IMR-90 (cell line): Measurements from ENCODE around the gene NPHP4. TPM values are rescaled to one million over a fixed set of nuclear protein-coding genes. Genes with fewer than 3 reads are reported as not detected.

ENCODE experiments used
- ATAC-seq: fragments of 200-7000 bp; cut with Tn5 transposase; 2 replicates; pipeline ENCODE4 v1.9.1; 2020; ENCODE audit warnings: low read depth, mild to moderate bottlenecking, moderate library complexity
- BruUV-seq: library from RNA; stranded (reverse); fragments of 400-500 nt; replicated peaks from 2 replicates; lab custom pipeline; 2021; lab: Mats Ljungman, UMichigan
- CTCF ChIA-PET: fragments of 300-600 bp; formaldehyde crosslinking; extraction: SDS; loops from one replicate; lab custom pipeline; 2021; ENCODE audit warnings: antibody characterized with exemption; lab: Yijun Ruan, JAX
- POLR2A ChIA-PET: fragments of 300-600 bp; sonication (Branson Sonifier 250); formaldehyde crosslinking; loops from one replicate; lab custom pipeline; 2022; ENCODE audit warnings: antibody characterized with exemption; ENCODE audit not compliant: unreplicated experiment; lab: Charles Lee
- DNase-seq: peaks from one replicate; pipeline ENCODE4 v3.0.0; 2013
- H2AFZ ChIP-seq: replicated peaks from 2 replicates; pipeline ENCODE3; 2013; ENCODE audit warnings: low read length, mild to moderate bottlenecking; ENCODE audit not compliant: poor library complexity
- H2AK5ac ChIP-seq: 2 replicates; pipeline ENCODE4 v1.6.1; 2013; ENCODE audit warnings: low read depth, low read length, inconsistent platforms
- H2AK9ac ChIP-seq: replicated peaks from 2 replicates; pipeline ENCODE3; 2013; ENCODE audit warnings: mild to moderate bottlenecking, low read depth, low read length, moderate library complexity; ENCODE audit not compliant: poor library complexity
- H2BK120ac ChIP-seq: 2 replicates; pipeline ENCODE4 v1.6.1; 2013; ENCODE audit warnings: low read depth, low read length, inconsistent platforms
- H2BK15ac ChIP-seq: 3 replicates; pipeline ENCODE4 v1.6.1; 2013; ENCODE audit warnings: low read depth, low read length, inconsistent platforms
- H2BK20ac ChIP-seq: 2 replicates; pipeline ENCODE4 v1.6.1; 2013; ENCODE audit warnings: low read depth, mild to moderate bottlenecking, inconsistent platforms, low read length, moderate library complexity
- H2BK5ac ChIP-seq: 2 replicates; pipeline ENCODE4 v1.6.1; 2013; ENCODE audit warnings: mild to moderate bottlenecking, low read depth, low read length, inconsistent platforms; ENCODE audit not compliant: poor library complexity, severe bottlenecking
- H3K14ac ChIP-seq: replicated peaks from 2 replicates; pipeline ENCODE4 v1.6.1; 2013; ENCODE audit warnings: low read depth, low read length, inconsistent platforms
- H3K18ac ChIP-seq: 2 replicates; pipeline ENCODE4 v1.6.1; 2013; ENCODE audit warnings: low read depth, low read length, control low read depth
- H3K23ac ChIP-seq: 2 replicates; pipeline ENCODE4 v1.6.1; 2013; ENCODE audit warnings: low read depth, low read length, inconsistent platforms
- H3K27ac ChIP-seq: 2 replicates; pipeline ENCODE4 v1.5.1; 2013; ENCODE audit warnings: mild to moderate bottlenecking, control low read depth, low read length; ENCODE audit not compliant: insufficient read depth
- H3K27me3 ChIP-seq: 2 replicates; pipeline ENCODE4 v1.6.1; 2013; ENCODE audit warnings: low read length; ENCODE audit not compliant: control insufficient read depth, insufficient read depth
- H3K36me3 ChIP-seq: 2 replicates; pipeline ENCODE4 v1.6.1; 2013; ENCODE audit warnings: low read length, mixed read lengths; ENCODE audit not compliant: control insufficient read depth, insufficient read depth
- H3K4ac ChIP-seq: 2 replicates; pipeline ENCODE4 v1.6.1; 2013; ENCODE audit warnings: low read depth, low read length, inconsistent platforms
- H3K4me1 ChIP-seq: 2 replicates; pipeline ENCODE4 v1.6.1; 2013; ENCODE audit warnings: low read length, mixed read lengths; ENCODE audit not compliant: control insufficient read depth, insufficient read depth
- H3K4me2 ChIP-seq: 2 replicates; pipeline ENCODE4 v1.6.1; 2013; ENCODE audit warnings: low read depth, mild to moderate bottlenecking, control low read depth, low read length, moderate library complexity
- H3K4me3 ChIP-seq: 2 replicates; pipeline ENCODE4 v1.5.1; 2013; ENCODE audit warnings: low read depth, mild to moderate bottlenecking, control low read depth, low read length, moderate library complexity; ENCODE audit not compliant: insufficient read depth
- H3K56ac ChIP-seq: 2 replicates; pipeline ENCODE4 v1.6.1; 2013; ENCODE audit warnings: low read length, inconsistent platforms; ENCODE audit not compliant: insufficient read depth; ENCODE audit errors: extremely low read depth
- H3K79me1 ChIP-seq, 2 experiments: 2 replicates each; pipeline ENCODE4 v1.6.1; 2013; ENCODE audit warnings: low read length in 2 of 2, inconsistent platforms in 1 of 2, low read depth in 1 of 2
- H3K9ac ChIP-seq: 2 replicates; pipeline ENCODE4 v1.6.1; 2013; ENCODE audit warnings: low read depth, low read length, control low read depth
- H3K9me1 ChIP-seq: 2 replicates; pipeline ENCODE4 v1.6.1; 2013; ENCODE audit warnings: low read length, inconsistent platforms; ENCODE audit not compliant: insufficient read depth
- H3K9me3 ChIP-seq: 2 replicates; pipeline ENCODE4 v1.6.1; 2013; ENCODE audit warnings: low read length; ENCODE audit not compliant: control insufficient read depth, insufficient read depth
- H4K20me1 ChIP-seq: 2 replicates; pipeline ENCODE4 v1.6.1; 2013; ENCODE audit warnings: low read length, inconsistent platforms; ENCODE audit not compliant: insufficient read depth
- H4K5ac ChIP-seq: 2 replicates; pipeline ENCODE4 v1.6.1; 2013; ENCODE audit warnings: mild to moderate bottlenecking, low read depth, low read length, control low read depth
- H4K8ac ChIP-seq, 2 experiments: 2 replicates each; pipeline ENCODE4 v1.6.1; 2013; ENCODE audit warnings: low read depth in 2 of 2, low read length in 2 of 2, control low read depth in 1 of 2, inconsistent platforms in 1 of 2
- H4K91ac ChIP-seq: 2 replicates; pipeline ENCODE4 v1.6.1; 2013; ENCODE audit warnings: low read depth, low read length, inconsistent platforms; ENCODE audit not compliant: insufficient read depth
- CEBPB ChIP-seq: IDR thresholded peaks from 2 replicates; pipeline ENCODE4 v1.6.1; 2012; ENCODE audit warnings: low read depth, low read length, improper control_type of control experiment
- ELK1 ChIP-seq: fragments of 150-350 bp; IDR thresholded peaks from 2 replicates; pipeline ENCODE4 v1.6.1; 2016; ENCODE audit warnings: low read depth, mild to moderate bottlenecking, low read length, moderate library complexity, borderline replicate concordance
- POLR2A ChIP-seq: IDR thresholded peaks from 2 replicates; pipeline ENCODE4 v1.6.1; 2012; ENCODE audit warnings: mild to moderate bottlenecking, low read depth, low read length
- RFX5 ChIP-seq: IDR thresholded peaks from 2 replicates; pipeline ENCODE4 v1.8.0; 2012; ENCODE audit warnings: low read depth, mild to moderate bottlenecking, low read length, moderate library complexity
- USF2 ChIP-seq: fragments of 150-350 bp; IDR thresholded peaks from 2 replicates; pipeline ENCODE4 v1.6.1; 2017; ENCODE audit warnings: mild to moderate bottlenecking, antibody characterized with exemption, low read length, low read depth
- WGBS, 2 experiments: methylation state at CpG; one replicate each; pipeline versions ENCODE4 v1.1.5 to v1.1.7; 2013; ENCODE audit warnings: missing lambda C conversion rate in 2 of 2; ENCODE audit not compliant: insufficient read length in 1 of 2; ENCODE audit errors: extremely low coverage in 2 of 2; 5-methylcytosine and 5-hydroxymethylcytosine counted together
- dilution Hi-C: fragments of 300-500 bp; cut with HindIII; formaldehyde crosslinking; loops from one replicate; pipeline ENCODE4 v1.14.3; 2018; ENCODE audit warnings: low sequenced_read_pairs; ENCODE audit not compliant: unreplicated experiment
- in situ Hi-C: fragments of 300-500 bp; cut with MboI; formaldehyde crosslinking; loops from 3 replicates; pipeline ENCODE4 v1.14.3; 2019; ENCODE audit warnings: low sequenced_read_pairs, inconsistent platforms, mixed read lengths
- intact Hi-C: fragments of 100-400 bp; cut with micrococcal nuclease; formaldehyde crosslinking; loops from 2 replicates; pipeline ENCODE4 v1.10.0; 2022
- polyA plus RNA-seq, 3 experiments: library from polyadenylated mRNA; depleted of rRNA; stranded (reverse); fragments of >200 nt; gene quantifications; 2 replicates each; pipeline ENCODE4 v1.2.3, GENCODE V29; 2012; ENCODE audit warnings: low replicate concordance in 1 of 3
- total RNA-seq: library from RNA; depleted of rRNA; stranded (reverse); fragments of >200 nt; gene quantifications from 2 replicates; pipeline ENCODE4 v1.2.3, GENCODE V29; 2012

Gene NPHP4
- total and polyA plus RNA-seq, 2 of the 4 experiments (the other 2 are of a cell fraction) = 2.0 to 5.5 TPM

GRCh38 chr1:5959087-5959486 lies 33.1 kb downstream of the NPHP4 start:
- H3K4ac ChIP-seq = no peak overlapping the region
- TF ChIP-seq CEBPB (no peak), ELK1 (no peak), RFX5 (no peak), POLR2A (no peak), USF2 (no peak)
- H3K4me2 ChIP-seq = no peak overlapping the region
- 97% methylated on average over 11 of the region's 13 CpGs; no CpG with 5 or more reads in 1 of the 2 experiments for WGBS, 2 experiments
- H3K23ac ChIP-seq = no peak overlapping the region
- no peak overlapping the region for H3K4me3 ChIP-seq
- no peak overlapping the region for H2BK5ac ChIP-seq
- no peak overlapping the region for H4K8ac ChIP-seq
- in situ Hi-C loops = loop anchor here (25.0 kb wide), 1 partner anchor 1297 kb away; the partner anchor contains the start of gene AJAP1
- ChIA-PET POLR2A (no interaction called here), CTCF (interaction anchor here (1.1 kb wide), 1 partner anchor 12 kb away, joined by 3 read pairs; no protein-coding TSS in a partner anchor)
- no peak overlapping the region for H3K18ac ChIP-seq
- H3K36me3 ChIP-seq = peaks cover 11% of the 10 kb centered on the region
- ATAC-seq (no peak), DNase-seq (no peak)
- H2AFZ ChIP-seq = no peak overlapping the region
- no peaks in the 10 kb centered on the region for H4K20me1 ChIP-seq
- no peak overlapping the region for H3K56ac ChIP-seq
- H3K9me3 ChIP-seq = no peaks in the 10 kb centered on the region
- H2AK5ac ChIP-seq = no peak overlapping the region
- intact Hi-C loops = no loop called here
- H3K9me1 ChIP-seq = no peaks in the 10 kb centered on the region
- H2BK20ac ChIP-seq = no peak overlapping the region
- H3K14ac ChIP-seq = no peak overlapping the region
- H2BK15ac ChIP-seq = no peak overlapping the region
- H2BK120ac ChIP-seq = no peak overlapping the region
- no peaks in the 10 kb centered on the region for H3K27me3 ChIP-seq
- H3K27ac ChIP-seq = no peak overlapping the region
- BruUV-seq = no TSS peak
- H3K4me1 ChIP-seq = no peaks in the 10 kb centered on the region
- no peak overlapping the region for H4K5ac ChIP-seq
- no peak overlapping the region for H3K9ac ChIP-seq
- H4K91ac ChIP-seq = no peak overlapping the region
- H3K79me1 ChIP-seq = no peaks in the 10 kb centered on the region
- no peak overlapping the region for H2AK9ac ChIP-seq
- dilution Hi-C loops = no loop called here
